Measurements from ENCODE around the gene FKBP1C.
"Not testable (repeated sequence)": the region's sequence is repeated elsewhere in the genome, so short reads cannot be mapped to it uniquely, and the experiment has no call there.

Gene FKBP1C

DNA sequence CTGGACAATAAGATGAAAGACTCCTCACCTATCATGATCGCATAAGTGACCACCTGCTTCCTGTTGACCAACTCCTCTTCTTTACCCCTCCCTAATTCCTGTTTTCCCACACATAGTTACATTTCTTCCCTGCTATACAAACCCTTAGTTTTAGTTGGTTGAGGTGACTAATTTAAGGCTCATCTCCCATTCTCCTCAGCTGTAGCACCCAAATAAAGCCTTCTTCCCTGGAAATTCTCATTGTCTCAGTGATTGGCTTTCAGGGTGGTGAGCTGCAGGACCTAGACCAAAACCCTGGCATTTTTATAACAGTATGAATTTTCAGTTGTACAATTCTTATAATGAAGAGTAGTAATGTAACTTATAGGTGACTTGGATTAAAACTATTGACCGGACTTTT lies 2.1 kb downstream of the FKBP1C start:
- TF ChIP-seq, protein P1, sequence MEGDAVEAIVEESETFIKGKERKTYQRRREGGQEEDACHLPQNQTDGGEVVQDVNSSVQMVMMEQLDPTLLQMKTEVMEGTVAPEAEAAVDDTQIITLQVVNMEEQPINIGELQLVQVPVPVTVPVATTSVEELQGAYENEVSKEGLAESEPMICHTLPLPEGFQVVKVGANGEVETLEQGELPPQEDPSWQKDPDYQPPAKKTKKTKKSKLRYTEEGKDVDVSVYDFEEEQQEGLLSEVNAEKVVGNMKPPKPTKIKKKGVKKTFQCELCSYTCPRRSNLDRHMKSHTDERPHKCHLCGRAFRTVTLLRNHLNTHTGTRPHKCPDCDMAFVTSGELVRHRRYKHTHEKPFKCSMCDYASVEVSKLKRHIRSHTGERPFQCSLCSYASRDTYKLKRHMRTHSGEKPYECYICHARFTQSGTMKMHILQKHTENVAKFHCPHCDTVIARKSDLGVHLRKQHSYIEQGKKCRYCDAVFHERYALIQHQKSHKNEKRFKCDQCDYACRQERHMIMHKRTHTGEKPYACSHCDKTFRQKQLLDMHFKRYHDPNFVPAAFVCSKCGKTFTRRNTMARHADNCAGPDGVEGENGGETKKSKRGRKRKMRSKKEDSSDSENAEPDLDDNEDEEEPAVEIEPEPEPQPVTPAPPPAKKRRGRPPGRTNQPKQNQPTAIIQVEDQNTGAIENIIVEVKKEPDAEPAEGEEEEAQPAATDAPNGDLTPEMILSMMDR (IDR thresholded peaks at IDR 0.05; ENCODE audit: insufficient read depth, low read length): no peak
- TF ChIP-seq POLR2AphosphoS5 (IDR thresholded peaks at IDR 0.05; ENCODE audit: low read depth): no peak
- no peak for TF ChIP-seq REST (IDR thresholded peaks at IDR 0.05; ENCODE audit: insufficient replicate concordance, low read depth)
- no peak for TF ChIP-seq GABPA (IDR thresholded peaks at IDR 0.05; ENCODE audit: low read depth)
- no peak for TF ChIP-seq SPI1 (IDR thresholded peaks at IDR 0.05; ENCODE audit: borderline replicate concordance, low read depth)
- Histone ChIP-seq H3K27me3 (ENCODE audit: insufficient read depth, poor library complexity, severe bottlenecking) (no peaks in the 10 kb centered on the region), H3K27ac (replicated peaks) (no peak overlapping the region), H3K4me3 (replicated peaks; ENCODE audit: insufficient read depth, low read length) (no peak overlapping the region)
- no peak for DNase-seq (ENCODE audit: low read depth in 1 of 2, low spot score in 1 of 2)

GRCh38 chr6:63214816-63215215 lies 3.5 kb downstream of the FKBP1C start:
- no peak for TF ChIP-seq GABPA (IDR thresholded peaks at IDR 0.05; ENCODE audit: low read depth)
- TF ChIP-seq, protein P1 (IDR thresholded peaks at IDR 0.05; ENCODE audit: insufficient read depth, low read length): no peak
- Histone ChIP-seq H3K27ac (replicated peaks) (peak overlapping the region; percentile 66), H3K4me3 (replicated peaks; ENCODE audit: insufficient read depth, low read length) (no peak overlapping the region), H3K27me3 (ENCODE audit: insufficient read depth, poor library complexity, severe bottlenecking) (no peaks in the 10 kb centered on the region)
- DNase-seq (ENCODE audit: low read depth in 1 of 2, low spot score in 1 of 2): peak in 1 of 2 experiments; percentile 60

GRCh38 chr6:63224179-63224578 lies 12.9 kb downstream of the FKBP1C start:
- H3K4me3 ChIP-seq (replicated peaks; ENCODE audit: insufficient read depth, low read length): no peak overlapping the region
- DNase-seq (ENCODE audit: low read depth in 1 of 2, low spot score in 1 of 2): no peak
- no peak for TF ChIP-seq REST (IDR thresholded peaks at IDR 0.05; ENCODE audit: insufficient replicate concordance, low read depth)
- TF ChIP-seq GABPA (IDR thresholded peaks at IDR 0.05; ENCODE audit: low read depth): no peak
- TF ChIP-seq SPI1 (IDR thresholded peaks at IDR 0.05; ENCODE audit: borderline replicate concordance, low read depth): no peak
- TF ChIP-seq, protein P1 (IDR thresholded peaks at IDR 0.05; ENCODE audit: insufficient read depth, low read length): no peak
- no peak for TF ChIP-seq POLR2AphosphoS5 (IDR thresholded peaks at IDR 0.05; ENCODE audit: low read depth)
- no peak overlapping the region for H3K27ac ChIP-seq (replicated peaks)
- H3K27me3 ChIP-seq (ENCODE audit: insufficient read depth, poor library complexity, severe bottlenecking): no peaks in the 10 kb centered on the region

GRCh38 chr6:63225987-63226386 lies 14.7 kb downstream of the FKBP1C start:
- H3K27me3 ChIP-seq (ENCODE audit: insufficient read depth, poor library complexity, severe bottlenecking); DNase-seq (ENCODE audit: low read depth in 1 of 2, low spot score in 1 of 2); H3K4me3 ChIP-seq (replicated peaks; ENCODE audit: insufficient read depth, low read length); H3K27ac ChIP-seq (replicated peaks): not testable (repeated sequence)

- not testable (repeated sequence) for DNase-seq (ENCODE audit: low read depth in 1 of 2, low spot score in 1 of 2); H3K27me3 ChIP-seq (ENCODE audit: insufficient read depth, poor library complexity, severe bottlenecking); H3K4me3 ChIP-seq (replicated peaks; ENCODE audit: insufficient read depth, low read length); H3K27ac ChIP-seq (replicated peaks)
Measured at GRCh38 chr6:63227928-63228894, 16.9 kb downstream of the FKBP1C start.

- H3K27me3 ChIP-seq (ENCODE audit: insufficient read depth, poor library complexity, severe bottlenecking); H3K27ac ChIP-seq (replicated peaks); DNase-seq (ENCODE audit: low read depth in 1 of 2, low spot score in 1 of 2); H3K4me3 ChIP-seq (replicated peaks; ENCODE audit: insufficient read depth, low read length): not testable (repeated sequence)
Measured at GRCh38 chr6:63230027-63230426, 18.8 kb downstream of the FKBP1C start.

GRCh38 chr6:63230511-63230910 lies 19.2 kb downstream of the FKBP1C start:
- DNase-seq (ENCODE audit: low read depth in 1 of 2, low spot score in 1 of 2); H3K27me3 ChIP-seq (ENCODE audit: insufficient read depth, poor library complexity, severe bottlenecking); H3K4me3 ChIP-seq (replicated peaks; ENCODE audit: insufficient read depth, low read length); H3K27ac ChIP-seq (replicated peaks): not testable (repeated sequence)
